Pons (tissue), 1 donor: ENCODE data around the gene HECW1.

Source experiments
- DNase-seq: peaks from one replicate; pipeline ENCODE4 v3.0.0-alpha.2; 2016; ENCODE audit warnings: low spot score

The HECW1 gene

GRCh38 chr7:43439631-43440401 is 327.4 kb downstream of the HECW1 start:
- DNase-seq, result no peak

DNA sequence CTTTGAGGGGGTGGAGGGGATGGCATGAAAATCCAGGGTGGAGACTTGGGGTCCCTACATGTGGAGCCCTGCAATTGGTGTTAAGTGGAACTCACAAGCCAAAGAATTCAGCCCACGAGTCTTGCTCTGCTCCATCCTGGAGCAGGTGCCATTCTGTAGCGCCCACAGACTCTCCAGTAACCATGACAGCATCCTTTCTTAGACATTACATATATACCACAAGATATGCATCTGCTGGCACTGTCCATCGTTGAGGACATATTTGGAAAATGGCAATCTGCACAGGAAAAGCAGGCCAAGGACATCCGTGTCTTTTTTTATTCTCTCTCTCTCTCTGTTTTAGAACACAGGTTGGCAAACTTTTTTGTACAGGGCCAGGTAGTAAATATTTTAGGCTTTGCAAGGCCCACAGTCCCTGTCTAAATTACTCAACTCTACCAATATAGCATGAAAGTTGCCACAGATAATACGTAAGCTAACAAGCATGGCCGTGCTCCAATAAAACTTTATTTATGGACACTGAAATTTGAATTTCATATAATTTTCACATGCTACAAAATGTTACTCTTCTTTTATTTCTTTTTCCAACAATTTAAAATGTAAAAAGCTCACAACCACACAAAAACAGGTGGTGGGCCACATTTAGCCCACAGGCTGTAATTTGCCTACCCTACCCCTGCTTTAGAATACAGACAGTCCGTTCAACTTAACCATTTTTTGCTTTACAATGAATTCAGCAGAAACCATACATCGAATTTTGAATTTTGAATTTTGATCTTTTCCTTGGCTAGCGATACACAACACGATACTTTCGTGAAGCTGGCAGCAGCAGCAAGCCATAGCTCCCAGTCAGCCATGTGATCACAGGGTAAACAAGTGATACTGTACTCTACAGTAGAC is 329.0 kb downstream of the HECW1 start:
- DNase-seq, result no peak

DNA sequence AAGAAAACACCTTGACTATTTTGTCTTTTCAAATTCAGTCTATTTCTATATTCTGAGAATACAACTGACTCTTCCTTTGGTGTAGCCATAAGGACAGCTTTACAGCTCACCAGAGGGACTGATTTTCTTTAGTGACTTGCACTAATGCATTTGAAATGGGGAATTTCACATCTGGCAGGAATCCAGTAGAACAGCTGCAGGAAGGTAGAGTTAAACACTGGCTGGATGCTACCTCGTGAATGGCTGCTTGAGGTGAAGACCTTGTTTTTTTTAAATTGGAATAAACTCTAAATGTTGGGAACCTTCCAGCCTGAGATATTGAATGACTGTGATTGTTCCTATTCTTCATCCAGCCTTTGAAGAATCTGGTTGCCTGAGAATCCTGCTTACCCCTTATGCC is 330.9 kb downstream of the HECW1 start:
- DNase-seq, result no peak

DNA sequence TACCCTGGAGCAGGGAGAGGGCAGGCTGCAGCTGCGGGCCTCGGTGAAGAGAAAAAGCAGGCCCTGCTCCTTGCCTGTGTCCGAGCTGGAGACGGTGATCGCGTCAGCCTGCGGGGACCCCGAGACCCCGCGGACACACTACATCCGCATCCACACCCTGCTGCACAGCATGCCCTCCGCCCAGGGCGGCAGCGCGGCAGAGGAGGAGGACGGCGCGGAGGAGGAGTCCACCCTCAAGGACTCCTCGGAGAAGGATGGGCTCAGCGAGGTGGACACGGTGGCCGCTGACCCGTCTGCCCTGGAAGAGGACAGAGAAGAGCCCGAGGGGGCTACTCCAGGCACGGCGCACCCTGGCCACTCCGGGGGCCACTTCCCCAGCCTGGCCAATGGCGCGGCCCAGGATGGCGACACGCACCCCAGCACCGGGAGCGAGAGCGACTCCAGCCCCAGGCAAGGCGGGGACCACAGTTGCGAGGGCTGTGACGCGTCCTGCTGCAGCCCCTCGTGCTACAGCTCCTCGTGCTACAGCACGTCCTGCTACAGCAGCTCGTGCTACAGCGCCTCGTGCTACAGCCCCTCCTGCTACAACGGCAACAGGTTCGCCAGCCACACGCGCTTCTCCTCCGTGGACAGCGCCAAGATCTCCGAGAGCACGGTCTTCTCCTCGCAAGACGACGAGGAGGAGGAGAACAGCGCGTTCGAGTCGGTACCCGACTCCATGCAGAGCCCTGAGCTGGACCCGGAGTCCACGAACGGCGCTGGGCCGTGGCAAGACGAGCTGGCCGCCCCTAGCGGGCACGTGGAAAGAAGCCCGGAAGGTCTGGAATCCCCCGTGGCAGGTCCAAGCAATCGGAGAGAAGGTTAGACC is 332.5 kb downstream of the HECW1 start:
- no peak for DNase-seq

DNA sequence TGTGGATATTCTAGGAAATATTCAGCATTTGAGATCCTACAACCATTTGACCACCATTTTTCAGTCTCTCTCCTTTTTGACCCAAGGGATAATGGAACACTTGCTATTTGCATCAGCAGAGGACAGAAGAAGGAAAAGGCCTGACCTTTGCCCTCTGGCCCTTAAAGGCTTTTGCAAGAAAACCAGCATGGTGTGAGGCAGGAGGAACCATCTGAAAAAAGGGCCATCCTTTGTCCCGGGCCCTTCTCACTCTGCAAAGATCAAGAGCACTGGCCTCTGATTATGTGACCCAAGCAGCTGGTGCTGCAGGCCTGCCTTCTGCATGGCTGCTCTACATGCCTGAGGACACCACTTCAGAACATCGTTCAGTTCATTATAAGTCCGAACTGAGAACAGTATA is 337.1 kb downstream of the HECW1 start:
- no peak for DNase-seq

- no peak for DNase-seq
Measured at GRCh38 chr7:43450894-43451293, 338.4 kb downstream of the HECW1 start.

- DNase-seq, result peak; percentile 66
Measured at GRCh38 chr7:43454936-43455518, 342.6 kb downstream of the HECW1 start.

DNA sequence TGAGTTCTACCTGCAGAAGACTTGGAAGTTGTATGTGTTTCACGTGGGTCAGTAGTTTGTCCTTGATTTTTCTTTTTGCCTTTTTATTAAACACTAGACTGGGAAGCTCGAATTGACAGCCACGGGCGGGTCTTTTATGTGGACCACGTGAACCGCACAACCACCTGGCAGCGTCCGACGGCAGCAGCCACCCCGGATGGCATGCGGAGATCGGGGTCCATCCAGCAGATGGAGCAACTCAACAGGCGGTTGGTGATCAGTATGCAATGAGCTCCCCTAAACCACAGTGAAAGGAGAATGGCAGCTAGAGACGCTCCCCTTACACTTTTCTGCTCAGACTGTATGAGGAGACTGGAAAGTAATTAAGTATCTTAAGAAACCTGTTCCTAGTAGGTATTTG is 343.8 kb downstream of the HECW1 start:
- peak; percentile 28 for DNase-seq

GRCh38 chr7:43458330-43459018 is 346.0 kb downstream of the HECW1 start:
- DNase-seq, result no peak

- no peak for DNase-seq
Measured at GRCh38 chr7:43459019-43459337, 346.5 kb downstream of the HECW1 start.

DNA sequence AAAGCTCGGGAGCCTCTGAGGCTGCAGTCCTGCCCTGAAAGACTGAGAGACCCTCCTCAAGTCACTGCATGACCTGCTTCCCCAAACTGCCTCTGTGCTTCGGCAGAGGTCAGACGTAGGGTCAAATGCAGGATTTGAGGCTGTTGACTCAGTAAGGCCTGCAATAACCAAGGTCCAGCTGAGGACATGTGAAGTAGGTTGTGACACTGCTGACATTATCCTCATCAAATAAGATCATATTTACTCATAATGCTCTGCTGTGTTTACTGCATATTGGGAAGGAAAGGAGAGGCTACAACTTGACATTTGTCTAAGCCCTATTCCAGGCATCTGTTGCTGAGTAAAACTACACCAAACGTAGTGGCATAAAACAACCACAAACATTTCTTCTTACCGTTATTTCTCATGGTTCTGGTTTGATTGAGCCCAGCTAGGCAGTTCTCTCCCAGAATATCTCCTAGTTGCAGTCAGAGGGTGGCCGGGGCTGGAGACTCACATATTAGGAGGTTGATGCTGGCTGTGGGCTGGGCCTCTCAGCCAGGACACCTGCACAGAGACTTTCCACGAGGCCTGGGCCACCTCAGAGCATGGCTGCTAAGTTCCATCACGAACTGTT is 348.4 kb downstream of the HECW1 start:
- no peak for DNase-seq

- DNase-seq, result no peak
Measured at GRCh38 chr7:43461349-43462024, 349.0 kb downstream of the HECW1 start.

DNA sequence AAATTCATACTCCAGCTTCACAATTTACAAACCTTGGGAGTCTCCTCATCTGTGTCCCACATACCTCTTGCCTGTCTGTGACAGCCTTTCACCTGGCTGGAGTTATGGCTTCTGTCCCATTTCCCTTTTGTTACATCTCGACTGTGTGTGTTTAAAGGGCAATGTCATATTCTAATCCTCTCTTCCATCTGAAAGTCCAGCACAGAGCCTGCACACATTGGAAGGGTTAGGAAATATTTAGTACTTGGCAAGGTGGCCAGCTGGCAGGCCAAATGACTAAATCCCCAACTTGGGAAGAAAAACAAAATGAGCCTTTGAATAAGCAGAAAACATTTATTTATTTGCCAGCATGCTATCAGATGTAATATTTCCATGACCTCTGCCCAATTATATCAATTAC is 350.4 kb downstream of the HECW1 start:
- DNase-seq, result peak; percentile 29

- DNase-seq, result no peak
Measured at GRCh38 chr7:43463401-43463980, 351.0 kb downstream of the HECW1 start.

- no peak for DNase-seq
Measured at GRCh38 chr7:43465581-43466554, 353.4 kb downstream of the HECW1 start.

DNA sequence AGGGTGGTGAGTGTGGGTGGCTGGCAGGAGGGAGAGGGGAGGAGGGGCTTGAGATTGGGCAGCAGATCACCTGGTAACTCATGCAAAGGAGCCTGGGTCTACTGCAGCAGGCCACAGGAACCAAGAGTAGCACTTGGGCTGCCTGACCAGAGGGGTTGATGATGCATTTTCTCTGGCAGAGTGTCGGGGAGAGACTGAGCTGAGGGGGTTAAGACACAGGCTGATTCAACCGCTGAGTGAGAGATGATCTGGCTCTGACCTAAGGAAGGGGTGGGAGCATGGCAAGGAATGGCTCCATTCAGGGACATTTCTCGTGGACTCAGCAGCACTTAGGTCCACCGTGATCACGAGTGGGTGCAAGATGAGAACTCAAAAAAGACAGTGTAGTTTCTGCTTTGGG is 355.0 kb downstream of the HECW1 start:
- no peak for DNase-seq

- DNase-seq, result no peak
Measured at GRCh38 chr7:43467846-43468245, 355.4 kb downstream of the HECW1 start.

DNA sequence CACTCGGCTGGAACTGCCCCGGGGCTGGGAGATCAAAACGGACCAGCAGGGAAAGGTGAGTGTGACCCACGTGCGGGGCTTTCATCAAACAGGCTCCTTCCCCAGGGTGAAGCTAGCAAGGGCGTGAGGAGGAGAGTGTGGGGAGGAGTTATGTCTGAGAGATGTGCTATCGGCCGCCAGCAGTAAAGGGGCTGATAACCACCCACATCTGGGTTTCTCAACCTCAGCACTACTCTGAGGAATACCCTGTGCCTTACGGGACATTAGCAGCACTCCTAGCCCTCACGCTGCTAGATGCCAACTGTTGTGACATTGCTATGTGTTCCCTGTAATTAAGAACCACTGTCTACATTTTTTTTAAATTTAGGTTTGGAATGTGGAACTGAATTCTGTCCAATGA is 356.6 kb downstream of the HECW1 start:
- no peak for DNase-seq

GRCh38 chr7:43470110-43470509 is 357.7 kb downstream of the HECW1 start:
- DNase-seq, result no peak
